Measurements from ENCODE around the gene TMEM117. TPM values are rescaled to one million over a fixed set of nuclear protein-coding genes. Genes with fewer than 3 reads are reported as not detected.

The TMEM117 gene
- total RNA-seq, 1 donor from 2014 or later = 13.1 TPM

GRCh38 chr12:43805149-43805859, 30.6 kb upstream of the TMEM117 start:
- peak overlapping the region; percentile 93 for H3K27ac ChIP-seq (ENCODE audit: low read depth, low read length)
- peak; percentile 5 for FAIRE-seq
- H3K27me3 ChIP-seq (ENCODE audit: insufficient read depth, low read length) = no peaks in the 10 kb centered on the region
- Mint-ChIP-seq H3K4me1 (ENCODE audit: low read depth, unreplicated experiment) (no peaks in the 10 kb centered on the region), H3K4me3 (ENCODE audit: unreplicated experiment) (peak overlapping the region; percentile 94), H3K27me3 (ENCODE audit: low read depth, unreplicated experiment) (no peaks in the 10 kb centered on the region), H3K27ac (ENCODE audit: unreplicated experiment) (peak overlapping the region; percentile 93), H3K9me3 (ENCODE audit: unreplicated experiment) (no peaks in the 10 kb centered on the region), H3K36me3 (ENCODE audit: low read depth, unreplicated experiment) (peaks cover 5% of the 10 kb centered on the region)
- no peaks in the 10 kb centered on the region for H3K9me3 ChIP-seq (ENCODE audit: insufficient read depth, low read depth, low read length)
- DNase-seq (ENCODE audit: low read depth) = peak; percentile 6
- peaks cover 37% of the 10 kb centered on the region for H3K79me2 ChIP-seq (ENCODE audit: insufficient read depth, low read length)
- peak overlapping the region; percentile 97 for H3K9ac ChIP-seq (ENCODE audit: low read length)
- TF ChIP-seq EZH2 (IDR thresholded peaks at IDR 0.05; ENCODE audit: insufficient read depth, low read length) (no peak), CTCF (IDR thresholded peaks at IDR 0.05; ENCODE audit: insufficient read depth, low read depth, low read length) (no peak)
- H2AFZ ChIP-seq (ENCODE audit: low read depth, low read length) = peak overlapping the region; percentile 92
- H3K4me2 ChIP-seq (ENCODE audit: low read length) = peak overlapping the region; percentile 92
- peaks cover 12% of the 10 kb centered on the region for H3K36me3 ChIP-seq (ENCODE audit: insufficient read depth, low read length)
- peaks cover 5% of the 10 kb centered on the region for H4K20me1 ChIP-seq (ENCODE audit: insufficient read depth, low read length)
- H3K4me3 ChIP-seq (ENCODE audit: insufficient read depth, low read depth, low read length) = peak overlapping the region; percentile 90
- peaks cover 4% of the 10 kb centered on the region for H3K4me1 ChIP-seq (ENCODE audit: insufficient read depth, low read length)

- peak within 1 kb of the TSS; percentile 99 for H3K4me3 Mint-ChIP-seq (ENCODE audit: unreplicated experiment)
- Histone ChIP-seq H3K4me2 (ENCODE audit: low read length) (peak within 1 kb of the TSS; percentile 92), H3K9ac (ENCODE audit: low read length) (peak within 1 kb of the TSS; percentile 97), H3K27me3 (ENCODE audit: insufficient read depth, low read length) (no peaks in the 10 kb centered on the region), H3K4me1 (ENCODE audit: insufficient read depth, low read length) (peaks cover 4% of the 10 kb centered on the region), H3K9me3 (ENCODE audit: insufficient read depth, low read depth, low read length) (no peaks in the 10 kb centered on the region), H2AFZ (ENCODE audit: low read depth, low read length) (peak within 1 kb of the TSS; percentile 92), H3K79me2 (ENCODE audit: insufficient read depth, low read length) (peaks cover 37% of the 10 kb centered on the region), H3K4me3 (ENCODE audit: insufficient read depth, low read depth, low read length) (peak within 1 kb of the TSS; percentile 90), H3K36me3 (ENCODE audit: insufficient read depth, low read length) (peaks cover 4% of the 10 kb centered on the region), H4K20me1 (ENCODE audit: insufficient read depth, low read length) (peaks cover 5% of the 10 kb centered on the region), H3K27ac (ENCODE audit: low read depth, low read length) (peak within 1 kb of the TSS; percentile 93)
- no peaks in the 10 kb centered on the region for H3K9me3 Mint-ChIP-seq (ENCODE audit: unreplicated experiment)
- H3K27ac Mint-ChIP-seq (ENCODE audit: unreplicated experiment) = peak within 1 kb of the TSS; percentile 100
- DNase-seq (ENCODE audit: low read depth) (peak; percentile 53), FAIRE-seq (no peak)
- peaks cover 1% of the 10 kb centered on the region for H3K36me3 Mint-ChIP-seq (ENCODE audit: low read depth, unreplicated experiment)
- H3K4me1 Mint-ChIP-seq (ENCODE audit: low read depth, unreplicated experiment) = no peaks in the 10 kb centered on the region
- no peak for TF ChIP-seq EZH2 (IDR thresholded peaks at IDR 0.05; ENCODE audit: insufficient read depth, low read length)
- TF ChIP-seq CTCF (IDR thresholded peaks at IDR 0.05; ENCODE audit: insufficient read depth, low read depth, low read length) = no peak
- H3K27me3 Mint-ChIP-seq (ENCODE audit: low read depth, unreplicated experiment) = no peaks in the 10 kb centered on the region
Measured at GRCh38 chr12:43805860-43806736, 29.8 kb upstream of the TMEM117 start, which contains the start of gene TWF1. TSS of gene TWF1 (minus strand) at chr12:43806317. CDS start at chr12:43806245, 72 bp downstream.
